ENCODE data around the gene SLC6A19.

- TF ChIP-seq POLR2AphosphoS5 (IDR thresholded peaks at IDR 0.05; ENCODE audit: low read depth, low read length) (no peak), TAF1 (IDR thresholded peaks at IDR 0.05; ENCODE audit: borderline replicate concordance, low read depth, low read length) (no peak)
Measured at GRCh38 chr5:1172670-1173404, 28.6 kb upstream of the SLC6A19 start.

Measured in GM12892 (cell line).